Right lobe of liver (tissue), 6 donors: ENCODE data around the gene POTEJ. TPM values are rescaled to one million over a fixed set of nuclear protein-coding genes. Genes with fewer than 3 reads are reported as not detected.
"Not testable (repeated sequence)": the region's sequence is repeated elsewhere in the genome, so short reads cannot be mapped to it uniquely, and the experiment has no call there.

ENCODE experiments used
- ATAC-seq, 4 donors: fragments of 200-7000 bp; cut with Tn5 transposase; one replicate each; pipeline ENCODE4 v1.9.1; 2020; ENCODE audit warnings: mild to moderate bottlenecking in 4 of 4, moderate library complexity in 4 of 4
- DNase-seq, 3 donors: peaks; one replicate each; pipeline ENCODE4 v3.0.0-alpha.2; 2020
- H3K27ac ChIP-seq, 3 donors: fragments of 200-600 bp; one replicate each; pipeline ENCODE4 v1.8.0; 2022
- H3K27me3 ChIP-seq, 2 donors: fragments of 200-600 bp; one replicate each; pipeline ENCODE4 v1.8.0; 2022
- H3K36me3 ChIP-seq, 4 donors: fragments of 200-600 bp; sonication (generic) in 1 of 4; one replicate each; pipeline versions ENCODE4 v1.5.1 to v1.8.0; 2017 to 2022; ENCODE audit warnings: control low read depth in 1 of 4
- H3K4me1 ChIP-seq, 4 donors: fragments of 200-600 bp; sonication (generic) in 1 of 4; one replicate each; pipeline versions ENCODE4 v1.5.1 to v1.8.0; 2017 to 2022; ENCODE audit warnings: control low read depth in 1 of 4
- H3K4me3 ChIP-seq, 3 donors: fragments of 200-600 bp; one replicate each; pipeline ENCODE4 v1.8.0; 2022
- H3K9me3 ChIP-seq, 4 donors: fragments of 200-600 bp; sonication (generic) in 1 of 4; one replicate each; pipeline versions ENCODE4 v1.5.1 to v1.8.0; 2017 to 2022; ENCODE audit warnings: control low read depth in 1 of 4
- WGBS: methylation state at CpG from one replicate; pipeline ENCODE4 v1.1.6; 2018; ENCODE audit warnings: low coverage, low lambda C conversion rate; ENCODE audit not compliant: insufficient coverage; ENCODE audit errors: missing lambda C conversion rate; 5-methylcytosine and 5-hydroxymethylcytosine counted together
- intact Hi-C, 2 donors: fragments of 100-400 bp; cut with DNase I; formaldehyde crosslinking; loops; one replicate each; pipeline versions ENCODE4 v1.11.2 to v1.14.1; 2022
- total RNA-seq, 6 experiments: library from RNA; depleted of rRNA in 2 of 6; stranded (reverse); fragments of >200 nt in 2 of 6; fragmentation: NEBNext Ultra II Directional in 3 of 6; extraction: Animal tissue kit (Norgen Biotek cat#: 25700) in 3 of 6; gene quantifications; one replicate each; pipeline versions ENCODE4 v1.1.0 to v1.2.4, GENCODE V29; 2016 to 2023
- donor health status: DM: no; HTN: yes; CAD: no.
- donor health status: DM: no; HTN: no; CAD: no.
- donor health status: DM: no; HTN: no; CAD: no.
- donor health status: DM: no; HTN: yes; CAD: no.
- donor health status: DM: no; HTN: yes; CAD: no.

Gene POTEJ
- total RNA-seq, 6 experiments from 2014 or later = not detected

GRCh38 chr2:130601648-130602302, 9.5 kb upstream of the POTEJ start:
- H3K4me1 ChIP-seq, intact Hi-C loops, H3K9me3 ChIP-seq, DNase-seq, H3K27me3 ChIP-seq, H3K4me3 ChIP-seq, H3K36me3 ChIP-seq, H3K27ac ChIP-seq, ATAC-seq: not testable (repeated sequence)
- WGBS = 6% methylated on average over 4 of the region's 15 CpGs

GRCh38 chr2:130608276-130609001, 2.8 kb upstream of the POTEJ start:
- H3K9me3 ChIP-seq, H3K36me3 ChIP-seq, intact Hi-C loops, H3K4me1 ChIP-seq, H3K27me3 ChIP-seq, H3K27ac ChIP-seq, DNase-seq, H3K4me3 ChIP-seq: not testable (repeated sequence)
- WGBS = no CpG with 5 or more reads among the region's 17 CpGs
- ATAC-seq = peak in 1 of 4 donors; percentile 35

- H3K27me3 ChIP-seq, intact Hi-C loops, H3K36me3 ChIP-seq, H3K4me3 ChIP-seq, H3K27ac ChIP-seq, ATAC-seq, H3K4me1 ChIP-seq, H3K9me3 ChIP-seq, DNase-seq: not testable (repeated sequence)
- WGBS = 45% methylated on average over 7 of the region's 28 CpGs
These were observed 2.0 kb upstream of the POTEJ start for GRCh38 chr2:130609002-130609920.

- H3K27me3 ChIP-seq, DNase-seq, H3K9me3 ChIP-seq, H3K4me1 ChIP-seq, intact Hi-C loops, H3K36me3 ChIP-seq, H3K27ac ChIP-seq, ATAC-seq, H3K4me3 ChIP-seq: not testable (repeated sequence)
- 98% methylated on average over 7 of the region's 15 CpGs for WGBS
These were observed 754 bp upstream of the POTEJ start for GRCh38 chr2:130610486-130610885.

GRCh38 chr2:130628784-130629475, 17.7 kb downstream of the POTEJ start:
- H3K27me3 ChIP-seq, intact Hi-C loops, DNase-seq, ATAC-seq, H3K9me3 ChIP-seq, H3K4me3 ChIP-seq, H3K4me1 ChIP-seq, H3K36me3 ChIP-seq, H3K27ac ChIP-seq: not testable (repeated sequence)
- 59% methylated on average over 9 of the region's 10 CpGs for WGBS

GRCh38 chr2:130638973-130639372, 27.7 kb downstream of the POTEJ start:
- H3K4me1 ChIP-seq, H3K4me3 ChIP-seq, H3K36me3 ChIP-seq, H3K27ac ChIP-seq, intact Hi-C loops, DNase-seq, ATAC-seq, H3K9me3 ChIP-seq, H3K27me3 ChIP-seq: not testable (repeated sequence)
- 71% methylated on average over 2 of the region's 2 CpGs for WGBS

- ATAC-seq, intact Hi-C loops, H3K27me3 ChIP-seq, DNase-seq, H3K9me3 ChIP-seq, H3K4me1 ChIP-seq, H3K36me3 ChIP-seq, H3K4me3 ChIP-seq, H3K27ac ChIP-seq: not testable (repeated sequence)
- WGBS = 42% methylated on average over 4 of the region's 4 CpGs
These were observed 30.4 kb downstream of the POTEJ start for GRCh38 chr2:130641688-130642087.

- H3K4me3 ChIP-seq, H3K9me3 ChIP-seq, H3K36me3 ChIP-seq, H3K27me3 ChIP-seq, ATAC-seq, H3K4me1 ChIP-seq, intact Hi-C loops, H3K27ac ChIP-seq, DNase-seq: not testable (repeated sequence)
- WGBS = 29% methylated on average over 1 of the region's 1 CpG
These were observed 38.0 kb downstream of the POTEJ start for GRCh38 chr2:130649285-130649684.

GRCh38 chr2:130664506-130664905, 53.3 kb downstream of the POTEJ start:
- H3K27ac ChIP-seq, intact Hi-C loops: not testable (repeated sequence)

GRCh38 chr2:130665596-130665995, 54.4 kb downstream of the POTEJ start:
- ATAC-seq, DNase-seq, H3K4me1 ChIP-seq, H3K9me3 ChIP-seq, H3K4me3 ChIP-seq, H3K36me3 ChIP-seq, H3K27me3 ChIP-seq, intact Hi-C loops, H3K27ac ChIP-seq: not testable (repeated sequence)
- 86% methylated on average over 3 of the region's 5 CpGs for WGBS

More at GRCh38 chr2:130664506-130664905, 53.3 kb downstream of the POTEJ start:
- not testable (repeated sequence) for ATAC-seq, H3K27me3 ChIP-seq, H3K36me3 ChIP-seq, H3K4me1 ChIP-seq, DNase-seq, H3K4me3 ChIP-seq, H3K9me3 ChIP-seq
- WGBS = no CpG with 5 or more reads among the region's 6 CpGs
